EL (cell line): ENCODE measurements around the gene ZBTB18.

Experiments used
- DNase-seq: peaks from one replicate; pipeline ENCODE4 v3.0.0-alpha.2; 2016

The ZBTB18 gene

GRCh38 chr1:244092293-244092963 lies 41.3 kb downstream of the ZBTB18 start:
- DNase-seq: peak; percentile 84

DNA sequence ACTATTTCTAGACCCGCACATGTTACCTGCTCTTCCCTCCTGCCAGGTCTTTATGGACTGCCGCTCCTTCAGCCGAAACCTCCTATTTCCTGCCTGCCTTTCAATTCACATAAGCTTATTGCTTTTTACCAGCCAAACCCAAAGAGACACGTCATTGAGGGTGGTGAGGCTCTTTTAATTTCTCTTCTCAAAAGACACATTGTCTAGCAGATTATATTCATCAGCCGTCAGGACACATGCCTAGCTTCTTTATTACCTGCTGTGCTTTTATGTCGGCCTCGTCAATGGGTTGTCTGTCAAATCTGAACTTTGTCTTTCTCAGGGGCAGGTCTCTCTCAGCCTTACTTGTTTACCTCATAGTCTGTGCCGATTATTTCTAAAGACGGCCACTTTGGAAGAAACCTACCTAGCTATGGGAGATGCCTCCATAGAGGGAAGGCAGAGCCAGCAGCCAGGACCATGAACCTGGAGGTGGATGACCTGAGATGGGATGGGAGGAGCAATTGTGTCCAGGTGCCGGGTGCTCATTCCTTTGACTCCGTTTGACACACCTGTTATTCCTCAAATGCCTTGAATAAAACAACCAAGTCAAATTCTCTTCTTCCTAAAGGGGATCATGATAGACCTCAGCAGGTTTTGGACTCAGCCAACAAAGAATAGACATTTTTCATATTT lies 42.0 kb downstream of the ZBTB18 start:
- no peak for DNase-seq

GRCh38 chr1:244094880-244095528 lies 43.9 kb downstream of the ZBTB18 start:
- no peak for DNase-seq

- no peak for DNase-seq
These were observed 44.4 kb downstream of the ZBTB18 start for GRCh38 chr1:244095529-244095911.

DNA sequence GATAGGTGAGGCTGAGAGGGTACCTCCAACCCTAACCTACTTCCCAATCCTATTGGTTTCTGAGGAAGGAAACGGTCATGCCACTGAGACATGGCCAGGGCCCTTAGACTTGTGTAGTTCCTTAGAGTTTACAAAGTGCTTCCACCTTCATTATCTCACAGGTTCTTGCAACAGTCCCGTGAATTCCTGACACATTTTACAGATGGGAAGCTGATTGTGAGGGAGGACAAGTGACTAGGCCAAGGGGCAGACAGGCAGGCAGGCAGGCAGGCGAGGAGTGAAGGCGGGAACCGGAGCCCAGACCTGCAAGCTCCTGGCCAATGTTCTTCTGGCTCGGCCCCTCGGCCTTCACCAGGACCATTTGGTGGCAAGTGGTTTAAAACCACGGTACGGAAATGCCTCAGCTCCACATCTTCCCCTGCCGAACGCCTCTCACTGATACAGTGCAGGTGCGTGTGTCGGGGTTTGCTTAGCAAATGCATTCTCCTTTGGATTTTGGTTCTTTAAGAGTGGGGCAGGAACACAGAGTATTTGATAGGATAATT lies 45.1 kb downstream of the ZBTB18 start:
- no peak for DNase-seq

- DNase-seq: no peak
These were observed 45.6 kb downstream of the ZBTB18 start for GRCh38 chr1:244096691-244097090.

GRCh38 chr1:244097523-244098405 lies 46.7 kb downstream of the ZBTB18 start:
- no peak for DNase-seq

DNA sequence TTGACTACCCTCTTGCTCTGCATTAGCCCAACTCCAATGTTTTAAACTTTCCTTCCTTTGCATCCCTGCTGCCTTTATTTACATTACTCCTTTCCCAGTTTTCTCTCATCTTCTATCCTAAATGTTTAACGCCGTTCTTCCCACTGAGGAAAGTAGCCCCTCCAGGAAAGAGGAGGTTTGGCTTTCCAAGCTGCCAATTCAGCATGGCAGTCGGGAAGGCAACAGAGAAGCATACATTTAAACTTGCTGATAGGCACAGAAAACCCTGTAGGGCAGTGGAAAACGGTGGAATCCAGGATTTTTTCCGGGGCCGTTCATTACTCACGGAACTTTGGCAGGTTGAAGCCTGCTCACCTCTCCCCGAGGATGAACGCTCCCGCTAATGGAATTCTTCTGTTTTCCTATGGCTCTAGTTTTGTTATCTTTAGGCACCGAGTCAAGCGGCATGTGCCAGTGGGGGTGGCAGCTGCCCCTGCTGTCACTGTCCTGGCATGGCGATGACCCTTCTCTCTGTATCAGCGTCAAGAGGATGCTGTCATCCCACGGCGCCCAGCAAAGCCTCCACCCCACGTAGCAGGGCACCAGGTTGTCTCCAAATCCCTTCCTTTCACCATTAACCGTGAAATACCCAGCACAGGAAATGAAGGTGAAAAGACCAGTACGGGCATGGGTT lies 48.3 kb downstream of the ZBTB18 start:
- no peak for DNase-seq

- no peak for DNase-seq
These were observed 49.2 kb downstream of the ZBTB18 start for GRCh38 chr1:244100276-244100675.

DNA sequence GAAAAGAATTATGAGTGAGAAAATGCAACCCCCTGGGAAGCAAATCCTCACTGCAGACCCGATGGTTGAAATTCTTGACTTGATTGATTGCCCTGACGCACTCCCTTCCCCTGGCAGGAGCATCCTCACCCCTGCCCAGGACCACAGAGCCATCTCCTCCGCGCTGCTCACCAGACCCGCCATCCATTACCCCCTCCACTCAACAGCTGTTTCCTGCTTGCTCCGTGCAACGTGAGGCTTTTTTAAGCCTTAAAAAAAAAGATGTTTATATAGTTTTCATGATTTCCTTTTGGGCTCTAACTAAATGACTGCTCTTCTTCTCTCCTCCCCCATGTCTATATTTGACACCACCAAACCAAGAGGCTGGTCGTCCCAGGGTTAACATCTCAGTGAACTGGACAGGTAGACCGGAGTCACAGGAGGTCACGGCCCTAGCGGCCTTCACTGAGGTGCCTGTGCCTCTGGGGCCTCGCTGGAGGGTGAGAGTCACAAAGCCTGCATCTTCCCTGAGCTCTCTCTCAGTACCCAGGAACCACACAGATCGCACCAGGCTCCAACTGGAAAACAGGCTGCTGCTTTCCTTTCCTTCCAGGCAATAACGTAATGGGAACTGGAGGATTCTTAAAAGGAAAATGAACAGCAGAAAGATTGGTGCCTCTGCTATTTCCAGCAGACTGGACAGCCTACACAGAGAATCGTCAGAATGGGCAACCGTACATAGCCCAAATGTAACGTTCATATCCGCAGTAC lies 49.8 kb downstream of the ZBTB18 start:
- DNase-seq: no peak

- no peak for DNase-seq
These were observed 51.0 kb downstream of the ZBTB18 start for GRCh38 chr1:244102046-244102445.

DNA sequence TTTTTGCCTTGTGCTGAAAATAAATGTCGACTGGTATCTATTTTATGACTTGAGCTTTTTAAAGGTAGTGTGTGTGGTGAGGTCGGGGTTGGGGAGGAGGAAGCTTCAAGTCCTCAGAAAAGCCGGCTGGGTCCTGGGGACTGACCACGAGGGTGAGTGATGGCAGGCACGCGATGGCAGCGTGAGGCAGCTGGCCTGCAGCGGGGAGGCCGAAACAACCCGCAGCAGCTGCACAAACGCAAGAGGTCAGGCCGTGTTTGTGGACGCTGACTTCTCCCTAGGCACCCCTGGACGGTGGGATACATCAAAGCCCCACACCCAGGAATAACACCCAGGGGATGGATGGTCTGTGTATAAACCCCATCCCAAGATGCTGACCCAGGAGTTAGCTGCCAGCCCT lies 51.4 kb downstream of the ZBTB18 start:
- no peak for DNase-seq

- DNase-seq: peak; percentile 97
These were observed 53.4 kb downstream of the ZBTB18 start for GRCh38 chr1:244104309-244105060.

GRCh38 chr1:244106176-244106575 lies 55.1 kb downstream of the ZBTB18 start:
- DNase-seq: no peak
